ENCODE measurements around the gene LDAF1.

DNA sequence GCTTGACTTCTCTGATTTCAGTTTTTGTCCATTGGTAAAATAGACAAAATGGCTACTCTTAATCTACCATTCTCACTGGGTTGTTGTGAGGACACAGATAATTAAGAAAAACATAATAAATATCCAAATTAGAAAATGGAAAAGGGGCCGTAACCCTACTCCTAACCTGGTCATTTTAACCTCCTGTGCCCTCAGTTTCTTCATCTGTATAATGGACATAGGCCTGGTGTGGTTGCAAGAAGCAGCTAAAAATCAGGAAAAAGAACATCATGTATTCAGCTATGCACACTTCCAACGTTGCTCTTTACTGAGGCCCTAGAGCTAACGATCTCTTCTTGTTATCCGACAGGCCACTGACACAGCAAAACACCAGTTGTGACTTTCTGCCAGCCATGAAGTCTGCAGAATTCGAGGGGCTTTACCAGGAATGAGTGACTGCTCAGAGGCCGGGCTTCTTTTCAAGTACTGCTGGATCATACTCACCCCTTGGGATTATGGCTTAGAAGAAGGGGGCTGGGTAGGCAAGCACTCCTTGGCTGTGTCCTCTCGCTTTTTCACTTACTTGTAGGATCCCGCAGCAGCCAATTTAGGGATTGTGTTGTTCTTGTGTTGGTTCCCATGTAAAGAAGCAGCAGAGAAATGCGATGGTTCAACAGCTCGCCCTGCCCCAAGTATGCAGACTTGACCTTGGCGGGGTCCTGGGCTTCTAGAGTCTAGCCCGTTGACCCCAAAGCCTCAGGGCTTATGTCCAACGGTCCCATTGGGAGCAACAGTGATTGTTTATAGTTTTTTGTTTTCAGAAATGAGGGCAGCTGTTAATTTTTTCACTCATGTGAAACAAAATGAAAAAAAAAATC lies 20.9 kb downstream of the LDAF1 start:
- TF ChIP-seq, protein P1, sequence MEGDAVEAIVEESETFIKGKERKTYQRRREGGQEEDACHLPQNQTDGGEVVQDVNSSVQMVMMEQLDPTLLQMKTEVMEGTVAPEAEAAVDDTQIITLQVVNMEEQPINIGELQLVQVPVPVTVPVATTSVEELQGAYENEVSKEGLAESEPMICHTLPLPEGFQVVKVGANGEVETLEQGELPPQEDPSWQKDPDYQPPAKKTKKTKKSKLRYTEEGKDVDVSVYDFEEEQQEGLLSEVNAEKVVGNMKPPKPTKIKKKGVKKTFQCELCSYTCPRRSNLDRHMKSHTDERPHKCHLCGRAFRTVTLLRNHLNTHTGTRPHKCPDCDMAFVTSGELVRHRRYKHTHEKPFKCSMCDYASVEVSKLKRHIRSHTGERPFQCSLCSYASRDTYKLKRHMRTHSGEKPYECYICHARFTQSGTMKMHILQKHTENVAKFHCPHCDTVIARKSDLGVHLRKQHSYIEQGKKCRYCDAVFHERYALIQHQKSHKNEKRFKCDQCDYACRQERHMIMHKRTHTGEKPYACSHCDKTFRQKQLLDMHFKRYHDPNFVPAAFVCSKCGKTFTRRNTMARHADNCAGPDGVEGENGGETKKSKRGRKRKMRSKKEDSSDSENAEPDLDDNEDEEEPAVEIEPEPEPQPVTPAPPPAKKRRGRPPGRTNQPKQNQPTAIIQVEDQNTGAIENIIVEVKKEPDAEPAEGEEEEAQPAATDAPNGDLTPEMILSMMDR (IDR thresholded peaks at IDR 0.05) = no peak
- TF ChIP-seq POLR2A (IDR thresholded peaks at IDR 0.05) = no peak

Measured in right lobe of liver (tissue), 4 donors.